Endodermal cell (in vitro differentiated cells): ENCODE data around the gene RERE. TPM values are rescaled to one million over a fixed set of nuclear protein-coding genes. Genes with fewer than 3 reads are reported as not detected.

Source experiments
- DNase-seq: peaks from one replicate; pipeline ENCODE4 v3.0.0-alpha.2; 2017
- H3K27ac ChIP-seq: 2 replicates; pipeline ENCODE4 v1.5.1; 2013; ENCODE audit warnings: mild to moderate bottlenecking, low read depth, low read length, moderate library complexity
- H3K27me3 ChIP-seq: 2 replicates; pipeline ENCODE4 v1.6.1; 2013; ENCODE audit warnings: mild to moderate bottlenecking, low read length, moderate library complexity; ENCODE audit not compliant: insufficient read depth, control insufficient read depth, poor library complexity, severe bottlenecking
- H3K36me3 ChIP-seq: 2 replicates; pipeline ENCODE4 v1.7.0; 2013; ENCODE audit warnings: mild to moderate bottlenecking, low read length, moderate library complexity; ENCODE audit not compliant: control insufficient read depth, insufficient read depth
- H3K4me1 ChIP-seq: one replicate; pipeline ENCODE4 v1.7.0; 2013; ENCODE audit warnings: low read length; ENCODE audit not compliant: control insufficient read depth, insufficient read depth
- H3K4me3 ChIP-seq: 2 replicates; pipeline ENCODE4 v1.5.1; 2013; ENCODE audit warnings: mild to moderate bottlenecking, low read length, moderate library complexity
- H3K9ac ChIP-seq: 2 replicates; pipeline ENCODE4 v1.6.1; 2013; ENCODE audit warnings: mild to moderate bottlenecking, low read length, moderate library complexity; ENCODE audit not compliant: poor library complexity, severe bottlenecking; ENCODE audit errors: extremely low read depth
- H3K9me3 ChIP-seq: 2 replicates; pipeline ENCODE4 v1.6.1; 2013; ENCODE audit warnings: mild to moderate bottlenecking, low read length, moderate library complexity; ENCODE audit not compliant: control insufficient read depth
- H3K27ac Mint-ChIP-seq: 2 replicates; pipeline ENCODE4 v1.8.0; 2020; ENCODE audit warnings: mixed read lengths
- H3K27me3 Mint-ChIP-seq: 2 replicates; pipeline ENCODE4 v1.8.0; 2021; ENCODE audit warnings: mild to moderate bottlenecking, mixed read lengths; ENCODE audit not compliant: insufficient read depth
- H3K36me3 Mint-ChIP-seq: 2 replicates; pipeline ENCODE4 v1.8.0; 2020; ENCODE audit warnings: low read depth, mixed read lengths
- H3K4me1 Mint-ChIP-seq: 2 replicates; pipeline ENCODE4 v1.8.0; 2020; ENCODE audit warnings: mixed read lengths
- H3K4me3 Mint-ChIP-seq: 2 replicates; pipeline ENCODE4 v1.8.0; 2020; ENCODE audit warnings: mild to moderate bottlenecking, moderate library complexity, mixed read lengths
- H3K9me3 Mint-ChIP-seq: 2 replicates; pipeline ENCODE4 v1.8.0; 2020; ENCODE audit warnings: mild to moderate bottlenecking, mixed read lengths
- CTCF ChIP-seq: fragments of 200-600 bp; sonication (generic); conservative IDR thresholded peaks from 2 replicates; pipeline ENCODE4 v1.5.0; 2021; ENCODE audit warnings: antibody characterized with exemption, mild to moderate bottlenecking
- WGBS, 2 experiments: methylation state at CpG; one replicate each; pipeline versions ENCODE4 v1.1.5 to v1.1.7; 2013; ENCODE audit warnings: missing lambda C conversion rate in 2 of 2, mixed read lengths in 1 of 2; ENCODE audit not compliant: insufficient coverage in 1 of 2, insufficient read length in 1 of 2; 5-methylcytosine and 5-hydroxymethylcytosine counted together
- total RNA-seq, 2 donors: library from RNA; stranded (reverse); fragmentation: NEBNext Ultra II Directional in 1 of 2; extraction: Animal tissue kit (Norgen Biotek cat#: 25700) in 1 of 2; gene quantifications; 2 replicates in 1 of 2; 3 replicates in 1 of 2; pipeline ENCODE4 v1.2.1, GENCODE V29; 2021

Gene RERE
- total RNA-seq, 2 donors from 2014 or later = 159 to 179 TPM

GRCh38 chr1:8364528-8365442 lies 452.7 kb downstream of the RERE start:
- Histone ChIP-seq H3K9ac (no peak overlapping the region), H3K36me3 (peaks cover 58% of the 10 kb centered on the region), H3K4me1 (no peaks in the 10 kb centered on the region), H3K27me3 (no peaks in the 10 kb centered on the region), H3K9me3 (no peaks in the 10 kb centered on the region), H3K4me3 (no peak overlapping the region), H3K27ac (no peak overlapping the region)
- Mint-ChIP-seq H3K36me3 (peaks cover 49% of the 10 kb centered on the region), H3K9me3 (no peaks in the 10 kb centered on the region), H3K27ac (no peak overlapping the region), H3K4me3 (no peak overlapping the region), H3K4me1 (peaks cover 3% of the 10 kb centered on the region), H3K27me3 (no peaks in the 10 kb centered on the region)
- 96 to 97% methylated on average over 15 to 29 of the region's 29 CpGs for WGBS, 2 experiments
- TF ChIP-seq CTCF = no peak
- DNase-seq = no peak

GRCh38 chr1:8363767-8364301 lies 453.6 kb downstream of the RERE start:
- H3K27ac ChIP-seq = peak overlapping the region; percentile 49
- H3K27me3 Mint-ChIP-seq = no peaks in the 10 kb centered on the region
- TF ChIP-seq CTCF = no peak
- no peak overlapping the region for H3K27ac Mint-ChIP-seq
- peaks cover 3% of the 10 kb centered on the region for H3K4me1 Mint-ChIP-seq
- no peak overlapping the region for H3K4me3 Mint-ChIP-seq
- H3K4me3 ChIP-seq = no peak overlapping the region
- H3K36me3 ChIP-seq = peaks cover 64% of the 10 kb centered on the region
- H3K4me1 ChIP-seq = no peaks in the 10 kb centered on the region
- 94 to 100% methylated on average over 8 to 18 of the region's 18 CpGs for WGBS, 2 experiments
- H3K36me3 Mint-ChIP-seq = peaks cover 51% of the 10 kb centered on the region
- DNase-seq = no peak
- no peak overlapping the region for H3K9ac ChIP-seq
- H3K9me3 ChIP-seq = no peaks in the 10 kb centered on the region
- no peaks in the 10 kb centered on the region for H3K9me3 Mint-ChIP-seq
- no peaks in the 10 kb centered on the region for H3K27me3 ChIP-seq

GRCh38 chr1:8363186-8363766 lies 454.2 kb downstream of the RERE start:
- no peaks in the 10 kb centered on the region for H3K27me3 ChIP-seq
- no peaks in the 10 kb centered on the region for H3K9me3 Mint-ChIP-seq
- H3K9ac ChIP-seq = no peak overlapping the region
- peaks cover 70% of the 10 kb centered on the region for H3K36me3 ChIP-seq
- H3K27ac ChIP-seq = peak overlapping the region; percentile 49
- no peak overlapping the region for H3K4me3 Mint-ChIP-seq
- no peak for DNase-seq
- H3K9me3 ChIP-seq = no peaks in the 10 kb centered on the region
- WGBS, 2 experiments = 97 to 100% methylated on average over 2 to 8 of the region's 8 CpGs
- H3K4me1 Mint-ChIP-seq = peaks cover 3% of the 10 kb centered on the region
- H3K36me3 Mint-ChIP-seq = peaks cover 54% of the 10 kb centered on the region
- no peaks in the 10 kb centered on the region for H3K27me3 Mint-ChIP-seq
- no peak overlapping the region for H3K4me3 ChIP-seq
- H3K27ac Mint-ChIP-seq = no peak overlapping the region
- H3K4me1 ChIP-seq = no peaks in the 10 kb centered on the region
- TF ChIP-seq CTCF = no peak
